Liver (tissue), 9 donors: ENCODE data around the gene KIAA1755. TPM values are rescaled to one million over a fixed set of nuclear protein-coding genes. Genes with fewer than 3 reads are reported as not detected.

Source experiments
- DNase-seq: peaks from one replicate; pipeline ENCODE4 v3.0.0-alpha.2; 2017; ENCODE audit warnings: low spot score
- H3K27ac ChIP-seq, 2 donors: one replicate each; pipeline ENCODE4 v1.7.0; 2013; ENCODE audit warnings: inconsistent platforms in 2 of 2, low read length in 2 of 2, control low read depth in 1 of 2, low read depth in 1 of 2, mild to moderate bottlenecking in 1 of 2
- H3K27me3 ChIP-seq, 4 donors: one replicate each; pipeline versions ENCODE4 v1.6.1 to v1.7.0; 2013; ENCODE audit warnings: low read length in 3 of 4, inconsistent platforms in 1 of 4, mild to moderate bottlenecking in 1 of 4, moderate library complexity in 1 of 4; ENCODE audit not compliant: control insufficient read depth in 4 of 4, insufficient read depth in 4 of 4
- H3K36me3 ChIP-seq, 4 donors: one replicate each; pipeline versions ENCODE4 v1.6.1 to v1.7.0; 2013; ENCODE audit warnings: low read length in 3 of 4, mild to moderate bottlenecking in 3 of 4, low read depth in 1 of 4, moderate library complexity in 1 of 4; ENCODE audit not compliant: control insufficient read depth in 4 of 4, insufficient read depth in 3 of 4
- H3K4me1 ChIP-seq, 4 donors: one replicate each; pipeline versions ENCODE4 v1.6.1 to v1.7.0; 2013; ENCODE audit warnings: low read length in 3 of 4, mild to moderate bottlenecking in 3 of 4, moderate library complexity in 1 of 4; ENCODE audit not compliant: control insufficient read depth in 4 of 4, insufficient read depth in 4 of 4
- H3K4me3 ChIP-seq, 3 donors: one replicate each; pipeline versions ENCODE4 v1.6.1 to v1.7.0; 2013; ENCODE audit warnings: low read length in 3 of 3, control low read depth in 1 of 3, low read depth in 1 of 3, mild to moderate bottlenecking in 1 of 3
- H3K9ac ChIP-seq, 2 donors: one replicate each; pipeline ENCODE4 v1.7.0; 2013; ENCODE audit warnings: low read length in 2 of 2, mild to moderate bottlenecking in 2 of 2, moderate library complexity in 2 of 2, control low read depth in 1 of 2, low read depth in 1 of 2
- H3K9me3 ChIP-seq, 4 donors: one replicate each; pipeline versions ENCODE4 v1.6.1 to v1.7.0; 2013; ENCODE audit warnings: low read length in 3 of 4; ENCODE audit not compliant: control insufficient read depth in 4 of 4
- EGR1 ChIP-seq, 2 donors: IDR thresholded peaks; 2 replicates each; pipeline ENCODE4 v1.6.1; 2016 to 2018; ENCODE audit warnings: antibody characterized with exemption in 2 of 2, low read depth in 2 of 2
- HNF4A ChIP-seq, 2 donors: conservative IDR thresholded peaks; 2 replicates each; pipeline ENCODE4 v1.6.1; 2016; ENCODE audit warnings: antibody characterized with exemption in 2 of 2, mild to moderate bottlenecking in 2 of 2
- JUND ChIP-seq, 2 donors: IDR thresholded peaks; 2 replicates each; pipeline ENCODE4 v1.6.1; 2016; ENCODE audit warnings: antibody characterized with exemption in 2 of 2
- NR2F2 ChIP-seq: IDR thresholded peaks from 2 replicates; pipeline ENCODE4 v1.6.1; 2016; ENCODE audit warnings: antibody characterized with exemption
- RXRA ChIP-seq, 2 donors: IDR thresholded peaks; 2 replicates each; pipeline ENCODE4 v1.6.1; 2017 to 2018; ENCODE audit warnings: antibody characterized with exemption in 2 of 2, mild to moderate bottlenecking in 1 of 2
- SP1 ChIP-seq: IDR thresholded peaks from 2 replicates; pipeline ENCODE4 v1.6.1; 2018; ENCODE audit warnings: antibody characterized with exemption, mild to moderate bottlenecking
- TAF1 ChIP-seq: conservative IDR thresholded peaks from 2 replicates; pipeline ENCODE4 v1.6.1; 2016; ENCODE audit warnings: antibody characterized with exemption, mild to moderate bottlenecking
- YY1 ChIP-seq: IDR thresholded peaks from 2 replicates; pipeline ENCODE4 v1.6.1; 2016; ENCODE audit warnings: antibody characterized with exemption, mild to moderate bottlenecking
- WGBS: extraction: QIAGEN DNeasy Blood & Tissue Kit; methylation state at CpG from one replicate; pipeline ENCODE4 v1.1.7; 2013; 5-methylcytosine and 5-hydroxymethylcytosine counted together
- polyA plus RNA-seq, 2 donors: library from polyadenylated mRNA; stranded (reverse) in 1 of 2; unstranded in 1 of 2; fragments of 200-250 nt in 1 of 2; fragments of >200 nt in 1 of 2; fragmentation: Nextera tagmentation in 1 of 2; extraction: Ambion mirVana in 1 of 2; gene quantifications; one replicate each; pipeline versions ENCODE4 v1.2.1 to v1.2.3, GENCODE V29; 2013 to 2015
- total RNA-seq, 2 donors: library from RNA; depleted of rRNA; stranded (reverse); fragments of >200 nt; gene quantifications; one replicate each; pipeline ENCODE4 v1.2.3, GENCODE V29; 2014
- TF ChIP-seq, protein P1 (sequence below): IDR thresholded peaks from 2 replicates; pipeline ENCODE4 v1.6.1; 2016; ENCODE audit warnings: antibody characterized with exemption, mild to moderate bottlenecking
- TF ChIP-seq, protein P2 (sequence below): IDR thresholded peaks from 2 replicates; pipeline ENCODE4 v1.6.1; 2016; ENCODE audit warnings: antibody characterized with exemption
- TF ChIP-seq, protein P3 (sequence below): IDR thresholded peaks from 2 replicates; pipeline ENCODE4 v1.6.1; 2016; ENCODE audit warnings: antibody characterized with exemption
- TF ChIP-seq, protein P4 (sequence below): fragments of 150-350 bp; IDR thresholded peaks from 2 replicates; pipeline ENCODE4 v1.5.1; 2017; ENCODE audit warnings: improper control_type of control experiment, low read depth, low read length; ENCODE audit not compliant: missing input control
- TF ChIP-seq, protein P5 (sequence below): IDR thresholded peaks from 2 replicates; pipeline ENCODE4 v1.6.1; 2016; ENCODE audit warnings: antibody characterized with exemption
- donor health status: healthy.
- donor health status: healthy.
- donor health status: healthy.
- donor health status: healthy.
- donor health status: healthy.

Gene KIAA1755
- total and polyA plus RNA-seq, 4 donors, result 0.09 to 1.4 (median 0.81) TPM

DNA sequence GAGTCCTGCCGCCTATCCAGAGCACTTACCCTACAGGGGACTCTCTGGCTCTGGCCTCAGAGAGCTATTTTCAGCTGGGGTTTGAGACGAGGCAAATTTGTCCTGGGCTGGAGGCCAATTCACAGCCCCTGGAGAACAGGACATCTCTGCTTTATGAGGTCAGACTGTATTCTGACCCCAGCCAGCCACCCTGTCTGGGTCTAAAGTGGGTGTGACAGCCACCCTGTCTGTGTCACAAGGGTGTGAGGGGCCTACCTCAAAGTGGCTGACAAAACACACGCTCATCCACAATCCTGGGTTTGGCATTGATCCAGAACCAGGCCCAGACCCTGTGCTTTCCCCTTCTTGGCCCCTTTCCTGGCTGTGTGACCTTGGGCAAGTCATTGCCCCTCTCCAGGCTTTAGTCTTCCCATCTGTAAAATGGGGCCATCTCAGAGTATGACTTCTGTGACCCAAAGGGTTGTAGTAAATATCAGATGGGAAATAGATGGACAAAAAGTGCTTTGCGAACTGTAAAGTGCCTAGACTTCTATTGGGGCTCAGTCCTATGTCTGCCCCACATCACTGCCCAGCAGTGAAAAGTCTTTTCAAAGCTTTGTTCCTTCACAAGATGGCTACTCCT is 51.4 kb downstream of the KIAA1755 start:
- Histone ChIP-seq H3K27me3 (no peaks in the 10 kb centered on the region), H3K9me3 (no peaks in the 10 kb centered on the region), H3K9ac (no peak overlapping the region), H3K4me3 (no peak overlapping the region), H3K4me1 (no peaks in the 10 kb centered on the region), H3K36me3 (no peaks in the 10 kb centered on the region), H3K27ac (no peak overlapping the region)
- DNase-seq, result no peak
- WGBS, result 78% methylated on average over 4 of the region's 4 CpGs
- TF ChIP-seq, protein P1, sequence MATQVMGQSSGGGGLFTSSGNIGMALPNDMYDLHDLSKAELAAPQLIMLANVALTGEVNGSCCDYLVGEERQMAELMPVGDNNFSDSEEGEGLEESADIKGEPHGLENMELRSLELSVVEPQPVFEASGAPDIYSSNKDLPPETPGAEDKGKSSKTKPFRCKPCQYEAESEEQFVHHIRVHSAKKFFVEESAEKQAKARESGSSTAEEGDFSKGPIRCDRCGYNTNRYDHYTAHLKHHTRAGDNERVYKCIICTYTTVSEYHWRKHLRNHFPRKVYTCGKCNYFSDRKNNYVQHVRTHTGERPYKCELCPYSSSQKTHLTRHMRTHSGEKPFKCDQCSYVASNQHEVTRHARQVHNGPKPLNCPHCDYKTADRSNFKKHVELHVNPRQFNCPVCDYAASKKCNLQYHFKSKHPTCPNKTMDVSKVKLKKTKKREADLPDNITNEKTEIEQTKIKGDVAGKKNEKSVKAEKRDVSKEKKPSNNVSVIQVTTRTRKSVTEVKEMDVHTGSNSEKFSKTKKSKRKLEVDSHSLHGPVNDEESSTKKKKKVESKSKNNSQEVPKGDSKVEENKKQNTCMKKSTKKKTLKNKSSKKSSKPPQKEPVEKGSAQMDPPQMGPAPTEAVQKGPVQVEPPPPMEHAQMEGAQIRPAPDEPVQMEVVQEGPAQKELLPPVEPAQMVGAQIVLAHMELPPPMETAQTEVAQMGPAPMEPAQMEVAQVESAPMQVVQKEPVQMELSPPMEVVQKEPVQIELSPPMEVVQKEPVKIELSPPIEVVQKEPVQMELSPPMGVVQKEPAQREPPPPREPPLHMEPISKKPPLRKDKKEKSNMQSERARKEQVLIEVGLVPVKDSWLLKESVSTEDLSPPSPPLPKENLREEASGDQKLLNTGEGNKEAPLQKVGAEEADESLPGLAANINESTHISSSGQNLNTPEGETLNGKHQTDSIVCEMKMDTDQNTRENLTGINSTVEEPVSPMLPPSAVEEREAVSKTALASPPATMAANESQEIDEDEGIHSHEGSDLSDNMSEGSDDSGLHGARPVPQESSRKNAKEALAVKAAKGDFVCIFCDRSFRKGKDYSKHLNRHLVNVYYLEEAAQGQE, result no peak
- TF ChIP-seq SP1, result no peak
- TF ChIP-seq TAF1, result no peak
- TF ChIP-seq HNF4A (conservative IDR thresholded peaks at IDR 0.05), result no peak
- peak; percentile 80 for TF ChIP-seq NR2F2
- TF ChIP-seq, protein P2, sequence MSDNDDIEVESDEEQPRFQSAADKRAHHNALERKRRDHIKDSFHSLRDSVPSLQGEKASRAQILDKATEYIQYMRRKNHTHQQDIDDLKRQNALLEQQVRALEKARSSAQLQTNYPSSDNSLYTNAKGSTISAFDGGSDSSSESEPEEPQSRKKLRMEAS, result no peak
- TF ChIP-seq EGR1 (IDR thresholded peaks at IDR 0.05; ENCODE audit: low read depth in 2 of 2), result no peak

DNA sequence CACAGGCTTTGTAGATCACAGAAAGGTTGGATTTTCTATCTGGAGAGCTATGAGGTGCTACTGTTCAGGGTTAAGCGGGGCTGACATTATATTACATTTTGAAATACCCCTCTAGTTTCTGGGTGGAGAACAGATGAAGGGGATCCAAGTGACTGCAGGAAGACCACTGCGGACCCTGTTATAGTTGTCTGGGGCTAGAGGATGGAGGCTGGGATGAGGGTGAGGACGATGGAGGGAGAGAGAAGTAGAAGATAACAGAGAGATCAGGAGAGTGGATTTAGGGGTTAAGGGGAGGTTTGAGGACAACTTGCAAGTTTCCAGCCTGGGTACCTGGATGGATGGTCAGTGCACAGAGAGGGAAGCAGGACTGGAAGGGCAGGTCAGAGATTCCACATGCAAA is 52.0 kb downstream of the KIAA1755 start:
- H3K9ac ChIP-seq, result no peak overlapping the region
- H3K9me3 ChIP-seq, result no peaks in the 10 kb centered on the region
- no peak overlapping the region for H3K4me3 ChIP-seq
- DNase-seq, result no peak
- no peak for TF ChIP-seq RXRA (IDR thresholded peaks at IDR 0.05)
- no peak for TF ChIP-seq JUND (IDR thresholded peaks at IDR 0.05)
- TF ChIP-seq, protein P3, sequence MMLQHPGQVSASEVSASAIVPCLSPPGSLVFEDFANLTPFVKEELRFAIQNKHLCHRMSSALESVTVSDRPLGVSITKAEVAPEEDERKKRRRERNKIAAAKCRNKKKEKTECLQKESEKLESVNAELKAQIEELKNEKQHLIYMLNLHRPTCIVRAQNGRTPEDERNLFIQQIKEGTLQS, result no peak
- TF ChIP-seq, protein P4, sequence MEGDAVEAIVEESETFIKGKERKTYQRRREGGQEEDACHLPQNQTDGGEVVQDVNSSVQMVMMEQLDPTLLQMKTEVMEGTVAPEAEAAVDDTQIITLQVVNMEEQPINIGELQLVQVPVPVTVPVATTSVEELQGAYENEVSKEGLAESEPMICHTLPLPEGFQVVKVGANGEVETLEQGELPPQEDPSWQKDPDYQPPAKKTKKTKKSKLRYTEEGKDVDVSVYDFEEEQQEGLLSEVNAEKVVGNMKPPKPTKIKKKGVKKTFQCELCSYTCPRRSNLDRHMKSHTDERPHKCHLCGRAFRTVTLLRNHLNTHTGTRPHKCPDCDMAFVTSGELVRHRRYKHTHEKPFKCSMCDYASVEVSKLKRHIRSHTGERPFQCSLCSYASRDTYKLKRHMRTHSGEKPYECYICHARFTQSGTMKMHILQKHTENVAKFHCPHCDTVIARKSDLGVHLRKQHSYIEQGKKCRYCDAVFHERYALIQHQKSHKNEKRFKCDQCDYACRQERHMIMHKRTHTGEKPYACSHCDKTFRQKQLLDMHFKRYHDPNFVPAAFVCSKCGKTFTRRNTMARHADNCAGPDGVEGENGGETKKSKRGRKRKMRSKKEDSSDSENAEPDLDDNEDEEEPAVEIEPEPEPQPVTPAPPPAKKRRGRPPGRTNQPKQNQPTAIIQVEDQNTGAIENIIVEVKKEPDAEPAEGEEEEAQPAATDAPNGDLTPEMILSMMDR, result no peak
- no peak for TF ChIP-seq NR2F2
- no peak for TF ChIP-seq YY1
- TF ChIP-seq, protein P5, sequence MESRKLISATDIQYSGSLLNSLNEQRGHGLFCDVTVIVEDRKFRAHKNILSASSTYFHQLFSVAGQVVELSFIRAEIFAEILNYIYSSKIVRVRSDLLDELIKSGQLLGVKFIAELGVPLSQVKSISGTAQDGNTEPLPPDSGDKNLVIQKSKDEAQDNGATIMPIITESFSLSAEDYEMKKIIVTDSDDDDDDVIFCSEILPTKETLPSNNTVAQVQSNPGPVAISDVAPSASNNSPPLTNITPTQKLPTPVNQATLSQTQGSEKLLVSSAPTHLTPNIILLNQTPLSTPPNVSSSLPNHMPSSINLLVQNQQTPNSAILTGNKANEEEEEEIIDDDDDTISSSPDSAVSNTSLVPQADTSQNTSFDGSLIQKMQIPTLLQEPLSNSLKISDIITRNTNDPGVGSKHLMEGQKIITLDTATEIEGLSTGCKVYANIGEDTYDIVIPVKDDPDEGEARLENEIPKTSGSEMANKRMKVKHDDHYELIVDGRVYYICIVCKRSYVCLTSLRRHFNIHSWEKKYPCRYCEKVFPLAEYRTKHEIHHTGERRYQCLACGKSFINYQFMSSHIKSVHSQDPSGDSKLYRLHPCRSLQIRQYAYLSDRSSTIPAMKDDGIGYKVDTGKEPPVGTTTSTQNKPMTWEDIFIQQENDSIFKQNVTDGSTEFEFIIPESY, result no peak
- no peak overlapping the region for H3K27ac ChIP-seq
- 95% methylated on average over 3 of the region's 3 CpGs for WGBS
- H3K36me3 ChIP-seq, result no peaks in the 10 kb centered on the region
- H3K4me1 ChIP-seq, result no peaks in the 10 kb centered on the region
- no peaks in the 10 kb centered on the region for H3K27me3 ChIP-seq
